NCI-H510A treated with DMSO at 0.1 percent for 48 hours (cell line): Measurements from ENCODE around the gene WNT1.

Experiments
- DNase-seq: peaks from one replicate; lab custom pipeline; 2025; lab: John Stamatoyannopoulos, UW

Gene WNT1

DNA sequence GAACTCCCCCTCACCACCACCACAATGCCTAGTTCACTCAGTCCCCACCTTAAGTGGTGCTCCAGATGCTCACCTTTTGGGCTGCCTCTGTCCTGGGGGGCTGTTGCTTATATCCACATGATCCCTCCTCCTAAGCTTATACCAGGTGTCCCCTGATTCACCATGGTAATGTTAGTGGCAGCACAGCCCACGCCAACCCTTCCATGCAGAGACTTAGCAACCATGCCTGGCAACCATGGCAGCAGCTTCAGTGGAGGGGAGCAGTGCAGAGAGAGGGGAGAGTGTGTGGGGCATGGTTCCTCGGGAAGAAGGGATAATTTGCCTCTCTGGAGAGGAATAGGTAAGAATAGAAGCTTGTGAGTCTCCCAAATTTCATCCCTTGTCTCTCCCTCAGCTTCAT, 22.2 kb downstream of the WNT1 start:
- DNase-seq, result no peak

DNA sequence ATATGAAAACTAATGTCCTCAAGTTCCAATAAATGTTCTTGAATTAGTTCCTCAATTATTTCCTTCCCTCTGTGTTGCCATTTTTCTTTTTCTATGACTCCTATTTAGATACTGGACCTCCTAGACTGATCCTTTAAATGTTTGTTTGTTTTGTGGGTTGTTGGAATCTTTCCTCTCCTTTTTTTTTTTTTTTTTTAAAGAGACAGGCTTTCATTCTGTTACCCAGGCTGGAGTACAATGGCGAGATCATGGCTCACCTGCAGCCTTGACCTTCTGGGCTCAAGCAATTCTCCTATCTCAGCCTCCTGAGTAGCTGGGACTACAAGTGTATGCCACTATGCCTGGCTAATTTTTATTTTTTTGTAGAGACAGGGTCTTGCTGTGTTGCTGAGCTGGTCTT, 30.8 kb downstream of the WNT1 start:
- DNase-seq, result no peak

DNA sequence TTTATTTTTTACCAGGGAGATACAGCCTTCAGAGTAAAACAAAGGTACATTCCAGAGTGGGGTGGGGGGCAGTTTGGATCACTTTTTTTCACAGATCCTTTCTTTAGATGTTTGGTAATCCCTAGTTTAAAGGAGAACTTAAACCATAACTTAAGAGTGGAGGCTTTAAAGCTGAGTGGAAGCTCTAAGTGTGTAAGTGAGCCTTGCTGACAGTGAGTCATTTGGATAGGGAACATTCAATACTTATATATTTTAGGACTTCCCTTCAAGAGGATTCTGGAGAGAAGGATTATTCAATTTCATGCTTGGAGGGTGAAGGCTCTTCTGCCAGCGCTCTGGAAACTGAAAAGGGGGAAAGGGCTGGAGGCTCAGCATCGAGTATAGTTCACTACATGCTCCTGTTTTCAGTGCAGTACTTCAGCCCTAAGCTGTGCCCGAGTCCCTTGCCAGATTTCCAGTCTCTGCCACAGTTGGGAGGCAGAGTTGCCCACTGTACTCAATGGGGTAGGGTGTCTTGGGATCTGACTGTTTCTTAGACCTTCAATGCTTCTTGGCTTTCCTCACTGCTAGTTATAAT, 32.1 kb downstream of the WNT1 start:
- no peak for DNase-seq

DNA sequence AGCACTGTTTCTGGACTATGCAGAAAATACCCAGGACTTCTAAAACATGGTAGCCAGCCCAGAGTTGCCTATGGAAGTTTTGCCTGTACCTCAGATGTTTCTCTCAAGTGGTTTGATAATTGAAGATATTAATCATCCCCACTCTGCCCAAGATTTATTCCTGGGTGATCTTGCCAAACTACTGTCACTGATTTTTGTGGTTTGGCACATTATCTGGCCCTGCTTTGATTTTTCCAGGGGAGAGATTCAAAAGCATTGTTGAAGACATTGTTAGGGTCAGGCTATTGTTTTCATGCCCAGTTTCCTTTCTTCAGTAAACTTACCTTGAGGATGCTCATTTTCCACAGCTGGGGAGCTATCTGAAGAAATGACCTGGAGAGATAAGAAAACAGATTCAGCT, 34.6 kb downstream of the WNT1 start:
- no peak for DNase-seq

DNA sequence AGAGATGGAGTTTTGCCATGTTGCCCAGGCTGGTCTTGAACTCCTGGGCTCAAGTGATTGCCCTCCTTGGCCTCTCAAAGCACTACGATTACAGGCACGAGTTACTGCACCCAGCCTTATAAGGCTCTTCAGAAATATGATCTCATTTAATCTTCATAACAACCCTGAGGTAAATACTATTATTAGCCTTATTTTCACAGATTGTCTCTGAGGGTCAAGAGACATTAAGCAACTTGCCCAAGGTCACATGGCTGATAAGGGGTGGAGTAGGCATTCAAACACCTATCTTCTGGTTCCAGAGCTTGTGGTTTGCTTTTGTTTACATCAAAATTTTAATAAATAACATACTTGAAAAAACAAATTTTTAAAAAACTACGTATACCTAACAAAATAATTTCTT, 35.3 kb downstream of the WNT1 start:
- no peak for DNase-seq

DNA sequence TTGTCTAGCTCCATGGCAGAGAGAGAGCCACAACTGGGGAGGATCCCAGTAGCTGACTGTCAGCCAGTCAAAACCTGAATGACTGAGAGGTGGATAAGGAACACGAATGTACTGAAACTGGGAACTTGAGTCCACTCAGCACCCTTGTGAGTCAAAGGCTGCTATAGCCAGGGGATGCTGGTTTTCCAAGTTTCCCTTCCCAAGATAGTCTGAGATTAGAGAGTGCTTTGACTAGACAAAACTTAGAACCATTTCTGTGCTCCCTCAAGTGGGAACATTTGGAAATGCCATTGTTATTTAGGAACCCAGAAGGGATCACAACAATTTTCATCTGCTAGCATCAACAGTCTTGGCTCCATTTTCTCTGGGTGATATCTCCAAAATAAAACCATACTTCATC, 36.4 kb downstream of the WNT1 start:
- DNase-seq, result no peak

DNA sequence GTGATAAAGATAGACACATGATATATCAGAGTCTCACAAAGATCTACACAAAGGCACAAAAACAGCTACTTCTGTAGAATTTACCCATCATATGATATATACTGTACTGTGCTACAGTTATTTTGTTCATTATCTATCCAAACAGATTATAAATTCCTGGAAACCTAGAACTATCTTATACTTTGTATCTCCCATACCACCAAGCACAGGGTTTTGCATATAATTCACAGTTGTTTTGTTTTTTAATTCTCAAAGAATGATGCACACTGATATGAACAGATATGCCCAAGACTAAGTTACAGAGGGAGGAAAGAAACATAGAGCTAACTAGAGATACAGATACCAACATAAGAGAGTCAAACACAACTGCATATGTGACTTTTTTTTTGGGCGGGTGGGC, 37.1 kb downstream of the WNT1 start:
- DNase-seq, result no peak

DNA sequence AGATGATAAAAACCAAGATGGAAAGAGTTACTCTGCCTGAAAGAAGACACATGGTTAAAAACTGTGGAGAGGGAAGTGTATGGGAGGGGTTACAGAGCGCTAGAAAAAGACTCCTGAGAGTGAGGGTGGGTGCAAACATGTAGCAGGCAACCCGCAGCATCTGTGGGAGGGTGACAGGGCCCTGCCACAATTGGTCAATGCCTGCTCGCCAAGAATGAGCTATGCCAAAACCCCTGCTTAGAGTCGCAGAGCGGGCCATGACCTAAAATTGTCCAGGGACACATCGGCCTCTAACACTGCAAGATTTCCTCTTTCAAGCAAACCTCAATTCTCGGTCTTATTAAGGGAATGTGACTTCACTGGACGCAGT, 39.8 kb downstream of the WNT1 start:
- no peak for DNase-seq

DNA sequence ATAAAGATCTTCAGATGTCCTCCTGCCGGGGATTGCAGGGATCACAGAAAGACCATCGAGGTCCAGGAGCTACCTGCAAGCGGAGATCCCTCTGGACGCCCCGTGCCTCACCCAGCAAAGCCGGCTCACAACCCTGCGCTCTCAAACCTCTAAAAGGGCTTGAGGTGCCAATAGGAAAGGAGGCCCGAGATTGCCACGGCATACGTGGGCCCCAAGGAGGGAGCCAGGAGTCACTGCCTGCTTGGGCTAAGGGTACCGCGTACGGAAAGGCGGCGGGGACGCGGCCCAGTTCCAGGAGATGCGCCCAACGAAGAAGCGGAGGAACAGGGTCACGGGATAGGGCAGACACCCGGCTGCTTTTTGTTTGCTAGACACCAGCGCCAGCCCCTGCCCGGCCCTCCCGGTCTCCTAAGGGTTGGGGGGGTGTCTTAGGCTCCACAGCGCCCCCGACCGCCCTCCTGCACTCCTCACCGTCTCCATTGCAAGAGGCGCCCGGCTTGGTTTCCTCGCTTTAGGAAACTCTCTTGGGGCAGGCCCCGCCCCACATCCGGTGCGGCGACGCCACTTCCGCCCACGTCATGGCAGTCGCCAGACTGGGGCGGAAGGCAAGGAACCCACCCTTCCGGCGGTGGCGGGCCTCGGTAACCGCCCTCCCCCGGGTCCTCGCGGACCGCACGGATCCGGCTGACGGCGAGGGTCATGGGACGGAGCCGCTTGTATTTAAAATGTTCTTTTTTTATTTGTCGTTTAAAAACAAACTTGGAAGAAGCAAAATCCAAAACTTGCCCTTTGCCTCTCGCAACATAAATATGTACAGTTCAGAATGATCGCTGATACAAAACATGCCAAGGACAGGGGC, 40.4 kb downstream of the WNT1 start, which contains the start of gene PRKAG1:
Gene PRKAG1 (minus strand): TSS at position 516 of the 859 bp plus-strand sequence. CDS start 36 bp downstream, at position 480.
- peak; percentile 95 for DNase-seq

DNA sequence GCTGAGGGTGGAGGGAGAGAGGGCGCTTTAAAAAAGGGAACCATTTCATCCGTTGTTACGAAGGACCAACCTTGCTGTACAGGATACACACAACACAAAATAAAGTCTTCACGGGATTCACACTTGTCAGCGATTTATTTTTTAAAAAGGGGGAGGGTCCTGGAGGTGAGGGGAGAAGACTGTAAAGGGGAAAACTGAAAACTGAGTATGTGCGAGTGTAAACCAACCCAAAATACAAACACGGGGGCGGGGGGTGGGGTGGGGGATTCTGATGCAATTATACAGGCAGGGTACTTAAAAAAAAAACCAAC, 41.0 kb downstream of the WNT1 start:
- DNase-seq, result no peak

DNA sequence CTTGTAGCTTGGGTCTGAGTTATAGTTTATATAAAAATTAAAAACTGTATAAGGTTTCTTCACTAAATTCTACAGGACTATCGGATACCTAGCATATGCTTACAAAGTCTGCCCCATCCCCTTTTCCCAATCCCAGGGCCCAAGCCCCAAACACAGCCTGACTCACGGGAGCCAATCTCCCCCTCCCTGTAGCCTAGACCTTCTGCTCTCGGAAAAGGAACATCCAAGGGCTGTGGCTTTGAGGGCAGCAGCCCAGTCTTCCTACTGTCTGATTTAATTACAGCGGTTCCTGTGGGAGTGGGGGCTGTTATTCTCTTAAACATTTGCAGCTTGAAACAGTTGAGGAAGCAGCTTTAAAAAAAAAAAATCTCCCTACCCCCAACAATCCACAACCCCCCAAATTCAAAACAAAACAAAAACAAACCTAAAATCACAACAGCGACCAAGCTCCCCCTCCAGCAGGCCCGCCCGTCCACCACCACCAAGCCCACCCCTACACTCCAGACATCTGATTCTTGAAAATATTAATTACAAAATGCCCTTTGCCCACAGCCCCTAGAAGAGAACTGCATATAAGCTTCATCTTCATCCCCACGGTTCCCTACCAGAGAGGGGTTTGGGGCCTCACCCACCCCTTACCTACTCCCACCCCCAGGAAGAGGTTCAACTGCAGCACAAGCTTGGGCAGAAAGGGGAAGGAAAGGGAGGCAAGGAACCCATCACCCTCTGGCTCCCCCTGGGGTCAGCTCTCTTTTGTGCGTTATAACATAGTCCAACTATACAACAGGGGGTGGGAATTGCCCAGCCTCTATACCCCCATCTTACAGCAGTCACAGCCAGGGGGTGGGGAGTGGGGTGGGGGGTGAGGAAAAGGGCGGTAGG, 41.6 kb downstream of the WNT1 start:
- DNase-seq, result peak; percentile 41

DNA sequence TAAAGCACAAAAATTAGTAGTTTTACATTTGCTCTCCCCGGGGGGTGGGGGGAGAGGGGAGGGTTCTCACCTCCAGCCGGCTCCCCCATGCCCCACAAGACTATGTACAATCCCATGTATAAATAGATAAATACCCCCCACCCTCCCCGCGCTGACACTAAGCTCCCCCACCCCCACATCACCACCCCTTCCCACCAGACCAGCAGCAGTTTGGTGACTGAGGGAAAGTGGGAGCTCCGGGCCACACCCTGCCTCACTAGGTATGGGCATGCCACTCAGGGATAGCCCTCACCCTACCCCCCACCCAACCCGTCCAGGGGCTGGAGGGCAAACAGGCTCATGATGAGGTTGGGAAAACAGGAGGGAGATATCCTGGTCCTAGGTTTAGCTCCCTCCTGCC, 42.3 kb downstream of the WNT1 start:
- no peak for DNase-seq

DNA sequence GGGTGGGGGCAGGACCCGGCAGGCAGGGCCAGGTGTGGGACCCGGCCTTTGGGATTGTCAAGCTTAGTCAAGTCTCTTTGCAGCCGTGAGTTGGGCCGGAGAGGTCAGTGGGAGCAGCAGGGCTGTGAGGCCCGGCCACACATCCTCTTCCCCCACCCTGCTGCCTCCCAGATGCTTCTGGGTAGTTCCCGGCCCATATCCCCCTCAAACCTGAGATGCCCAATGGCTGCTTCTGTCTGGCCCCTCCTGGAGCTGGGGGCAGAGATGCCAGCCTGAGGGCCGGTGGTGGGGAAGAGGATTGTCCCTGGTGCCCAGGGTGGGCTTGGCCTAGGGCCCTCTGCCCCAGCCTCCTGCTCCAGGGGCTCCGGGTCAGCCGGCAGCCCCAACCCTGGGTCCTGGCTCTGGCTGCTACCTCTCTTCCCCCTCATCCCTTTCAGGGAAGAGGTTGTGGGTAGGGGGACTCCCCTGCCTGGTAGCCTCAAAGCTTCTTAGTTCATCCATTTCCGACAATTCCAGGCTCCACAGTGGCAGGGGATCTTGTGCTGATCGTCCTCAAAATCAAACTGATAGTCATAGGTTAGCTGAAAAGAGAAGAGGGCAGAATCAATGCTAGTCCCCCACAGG, 43.3 kb downstream of the WNT1 start:
- DNase-seq, result no peak

DNA sequence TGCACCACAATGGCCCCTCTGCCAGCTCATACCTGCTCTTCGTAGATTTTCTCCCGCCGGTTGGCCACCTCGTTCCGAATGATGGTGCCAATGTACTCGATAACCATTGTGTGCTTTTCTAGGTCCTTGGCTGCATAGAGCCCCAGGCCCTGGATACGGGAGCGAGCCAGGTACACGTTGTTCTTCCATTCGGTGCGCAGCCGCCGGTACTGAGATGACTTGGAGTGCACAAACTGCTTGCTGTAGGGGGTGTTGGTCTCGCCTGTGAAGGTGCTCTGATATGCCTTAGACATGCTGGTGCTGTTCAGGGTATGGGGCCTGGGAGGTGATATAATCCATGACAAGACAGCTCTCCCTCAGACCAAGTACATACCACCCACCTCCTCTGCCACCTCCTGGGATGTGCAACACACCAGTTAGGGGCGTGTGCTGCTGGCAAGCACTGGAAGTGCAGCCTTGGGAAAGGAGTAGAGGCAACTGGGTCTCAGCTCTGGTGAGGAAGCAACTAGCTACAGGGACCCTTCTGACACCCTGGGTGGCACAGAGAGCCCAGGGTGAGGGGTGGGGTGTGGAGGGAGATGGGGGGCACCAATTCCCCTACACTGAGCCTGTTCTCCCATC, 44.5 kb downstream of the WNT1 start:
- no peak for DNase-seq

DNA sequence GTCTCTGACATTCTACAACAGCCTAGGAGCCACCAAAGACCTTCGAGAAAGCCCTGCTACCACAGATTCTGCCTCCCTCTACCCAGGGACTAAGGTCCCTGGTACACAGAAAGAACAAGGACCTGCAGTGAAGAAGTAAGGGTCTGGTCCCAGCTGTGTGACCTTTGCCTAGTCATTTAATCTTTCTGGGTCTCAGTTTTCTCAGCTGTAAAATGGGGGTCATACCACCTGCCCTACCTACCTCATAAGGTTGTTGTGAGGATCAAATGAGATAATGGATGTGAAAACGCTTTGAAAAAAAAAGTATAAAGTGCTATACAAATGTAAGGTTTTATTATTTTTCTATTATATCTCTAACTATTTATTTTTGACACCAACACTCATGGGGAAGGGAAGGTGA, 45.7 kb downstream of the WNT1 start:
- no peak for DNase-seq

DNA sequence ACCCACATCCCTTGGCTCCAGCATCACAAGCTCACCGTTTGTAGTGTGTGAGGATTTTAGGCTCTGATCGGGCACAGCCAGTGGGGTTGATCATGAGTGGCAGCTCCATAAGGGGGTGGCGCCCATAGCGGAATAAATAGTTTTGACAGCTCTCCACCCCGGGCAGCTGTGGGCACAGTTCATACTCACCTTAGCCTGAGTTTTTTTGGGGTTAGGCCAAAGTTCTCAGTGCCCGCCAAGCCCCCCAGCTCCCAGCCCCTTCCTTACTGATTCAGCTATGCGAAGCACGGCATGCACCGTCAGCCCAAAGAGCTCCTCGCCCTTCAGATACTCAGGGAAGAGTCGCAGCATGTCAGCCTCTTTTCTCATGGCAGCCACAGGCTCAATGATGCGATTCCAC, 46.4 kb downstream of the WNT1 start:
- no peak for DNase-seq

DNA sequence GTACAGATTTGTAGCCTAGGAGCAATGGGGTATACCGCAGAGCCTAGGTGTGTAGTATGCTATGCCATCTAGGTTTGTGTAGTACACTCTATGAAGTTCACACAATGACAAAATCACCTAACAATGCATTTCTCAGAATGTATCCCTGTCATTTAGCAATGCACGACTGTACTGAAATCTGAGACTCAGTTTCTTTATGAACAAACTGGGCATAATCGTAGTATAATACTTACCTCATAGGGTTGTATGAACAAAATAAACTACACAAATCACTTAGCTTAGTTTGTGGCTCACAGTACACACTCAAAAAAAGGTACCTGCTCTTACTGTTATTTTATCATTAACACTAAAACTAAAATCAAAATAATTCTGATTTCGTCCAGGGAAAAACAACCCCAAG, 47.3 kb downstream of the WNT1 start:
- no peak for DNase-seq

DNA sequence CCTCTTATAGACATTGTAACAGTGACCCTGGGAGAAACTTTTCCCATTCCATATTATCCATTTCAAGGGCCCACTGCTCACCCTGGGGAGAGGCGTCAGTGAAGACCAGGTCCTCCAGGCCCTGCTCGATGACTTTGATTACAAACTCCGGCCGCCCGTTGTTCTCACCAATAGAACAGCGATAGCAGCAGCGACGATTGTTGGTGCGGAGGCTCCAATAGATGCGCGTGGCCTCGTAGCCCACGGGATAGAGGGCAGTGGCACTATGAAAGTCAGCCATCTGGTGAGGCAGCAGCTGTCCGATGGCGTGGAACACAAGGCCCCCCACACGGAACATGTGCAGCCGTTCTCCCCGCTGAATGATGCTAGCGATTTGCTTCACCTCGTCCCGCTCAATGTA, 48.0 kb downstream of the WNT1 start:
- DNase-seq, result no peak

DNA sequence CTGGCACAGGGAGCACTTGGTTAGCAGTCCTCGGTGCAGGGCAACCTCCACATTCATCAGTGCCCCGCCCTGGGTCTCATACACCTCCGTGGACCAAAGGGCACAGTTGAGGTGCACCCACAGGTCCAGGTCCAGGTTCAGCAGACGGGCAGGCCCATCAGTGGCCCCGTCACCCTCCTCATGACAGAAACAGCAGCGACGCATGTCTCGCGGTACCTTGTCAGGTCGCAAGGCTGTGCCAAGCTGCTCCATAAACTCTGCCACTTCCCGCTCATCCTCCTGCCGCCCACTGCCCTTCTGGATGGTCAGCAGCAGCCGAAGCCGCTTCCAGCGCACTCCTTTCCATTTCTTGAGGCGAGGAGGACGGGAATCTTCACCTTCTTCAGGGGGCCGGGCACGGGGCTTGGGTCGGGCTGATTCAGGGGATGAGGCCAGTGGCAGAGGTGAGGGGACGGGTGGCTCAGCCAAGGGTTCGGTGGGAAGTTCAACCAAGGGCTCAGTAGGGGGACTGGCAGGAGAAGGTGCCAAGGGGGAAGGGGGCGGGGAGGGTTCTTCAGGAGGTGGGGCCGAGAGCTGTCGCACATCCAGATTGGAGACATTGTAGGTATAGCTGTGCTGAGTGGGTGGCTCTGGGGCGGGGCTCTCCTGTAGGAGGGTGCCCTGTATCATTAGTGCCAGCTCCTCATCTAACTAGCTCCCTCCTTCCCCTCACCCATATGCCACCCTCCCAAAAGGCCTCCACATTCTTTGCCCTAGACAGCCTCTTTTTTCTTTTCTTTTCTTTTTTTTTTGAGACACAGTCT, 48.8 kb downstream of the WNT1 start:
- no peak for DNase-seq

DNA sequence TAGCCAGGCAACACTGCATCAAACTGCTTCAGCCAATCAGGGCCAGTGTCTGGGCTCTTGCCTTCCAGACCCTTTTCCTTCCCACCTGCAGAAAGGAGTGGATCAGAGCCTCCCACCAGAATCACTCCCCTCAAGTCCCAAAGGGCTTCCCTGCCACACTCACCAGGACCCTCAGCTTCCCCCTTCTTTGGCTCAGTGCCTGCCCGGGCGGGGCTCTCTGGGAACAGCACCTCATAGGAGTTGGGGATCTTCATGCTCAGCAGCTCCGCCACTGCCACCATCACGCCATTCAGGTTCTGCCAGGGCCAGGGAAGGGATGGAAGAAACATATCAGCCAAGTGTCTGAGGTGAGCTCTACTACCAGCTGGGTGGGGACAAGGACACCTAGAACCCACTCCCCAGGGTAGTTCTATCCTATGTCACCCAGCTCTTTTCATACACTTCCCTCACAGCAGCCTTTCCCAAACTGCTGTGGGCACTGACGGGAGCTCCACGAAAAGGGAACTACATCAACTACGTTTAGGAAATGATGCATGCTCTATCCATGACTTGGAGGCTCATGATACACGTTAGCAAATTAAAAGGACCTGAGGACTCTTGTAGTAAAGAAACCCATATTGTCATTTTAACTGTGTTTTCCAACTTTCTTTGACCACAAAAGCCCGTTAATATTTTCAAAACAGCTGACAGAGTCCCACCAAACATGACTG, 49.9 kb downstream of the WNT1 start:
- no peak for DNase-seq
